A673 (cell line): ENCODE measurements around the gene EPHA10. TPM values are rescaled to one million over a fixed set of nuclear protein-coding genes. Genes with fewer than 3 reads are reported as not detected.

ENCODE experiments used
- BruUV-seq: library from RNA; stranded (reverse); fragments of 400-500 nt; replicated peaks from 2 replicates; lab custom pipeline; 2021; lab: Mats Ljungman, UMichigan
- CTCF ChIA-PET: fragments of 300-600 bp; sonication (Branson Sonifier 250); formaldehyde crosslinking; loops from one replicate; lab custom pipeline; 2022; ENCODE audit warnings: antibody characterized with exemption; lab: Charles Lee
- POLR2A ChIA-PET: fragments of 300-600 bp; sonication (Branson Sonifier 250); formaldehyde crosslinking; loops from one replicate; lab custom pipeline; 2022; ENCODE audit warnings: antibody characterized with exemption; ENCODE audit not compliant: low non-redundant PET; lab: Charles Lee
- DNase-seq: peaks from one replicate; pipeline ENCODE4 v3.0.0-alpha.2; 2015; ENCODE audit warnings: low spot score
- H3K27ac ChIP-seq: fragments of 200-600 bp; sonication (generic); 2 replicates; pipeline ENCODE4 v1.5.1; 2016; ENCODE audit warnings: mixed run types, low read depth, mild to moderate bottlenecking, mixed read lengths, antibody characterized with exemption, low read length; ENCODE audit not compliant: poor library complexity, severe bottlenecking
- H3K27me3 ChIP-seq: fragments of 200-600 bp; sonication (generic); replicated peaks from 2 replicates; pipeline ENCODE4 v1.6.1; 2017; ENCODE audit warnings: mixed run types, low read depth, mild to moderate bottlenecking, mixed read lengths, antibody characterized with exemption, low read length; ENCODE audit not compliant: insufficient read depth, poor library complexity
- H3K36me3 ChIP-seq: fragments of 200-600 bp; sonication (generic); 2 replicates; pipeline ENCODE4 v1.6.1; 2016; ENCODE audit warnings: mixed run types, mild to moderate bottlenecking, mixed read lengths, antibody characterized with exemption, low read length; ENCODE audit not compliant: insufficient read depth, poor library complexity, severe bottlenecking
- H3K4me1 ChIP-seq: fragments of 200-600 bp; sonication (generic); 2 replicates; pipeline ENCODE4 v1.6.1; 2017; ENCODE audit warnings: mixed run types, mild to moderate bottlenecking, mixed read lengths, antibody characterized with exemption, low read length; ENCODE audit not compliant: insufficient read depth, poor library complexity, severe bottlenecking
- H3K4me3 ChIP-seq: fragments of 200-600 bp; sonication (generic); 2 replicates; pipeline ENCODE4 v1.5.1; 2016; ENCODE audit warnings: low read depth, mixed run types, mild to moderate bottlenecking, mixed read lengths, low read length; ENCODE audit not compliant: poor library complexity, severe bottlenecking
- H3K9me3 ChIP-seq: fragments of 200-600 bp; sonication (generic); 2 replicates; pipeline ENCODE4 v1.6.1; 2016; ENCODE audit warnings: mixed run types, low read depth, mild to moderate bottlenecking, mixed read lengths, antibody characterized with exemption, low read length; ENCODE audit not compliant: poor library complexity, severe bottlenecking
- EZH2 ChIP-seq: fragments of 200-600 bp; sonication (generic); IDR thresholded peaks from 2 replicates; pipeline ENCODE4 v1.6.1; 2017; ENCODE audit warnings: borderline replicate concordance, low read depth, mild to moderate bottlenecking, mixed read lengths, antibody characterized with exemption, low read length; ENCODE audit not compliant: poor library complexity, severe bottlenecking
- intact Hi-C: fragments of 100-400 bp; cut with micrococcal nuclease; formaldehyde crosslinking; loops from one replicate; pipeline ENCODE4 v1.10.0; 2022; ENCODE audit not compliant: unreplicated experiment
- total RNA-seq: library from RNA; stranded (reverse); gene quantifications from 2 replicates; pipeline ENCODE4 v1.2.3, GENCODE V29; 2021
- TF ChIP-seq, protein P1 (sequence below): fragments of 300-800, 200-600 bp; sonication (generic); conservative IDR thresholded peaks from 2 replicates; pipeline ENCODE4 v1.5.1; 2017; ENCODE audit warnings: low read depth, mild to moderate bottlenecking, antibody characterized with exemption, low read length, moderate library complexity, mixed read lengths

Gene EPHA10
- total RNA-seq, 1 experiment from 2014 or later, result not detected

DNA sequence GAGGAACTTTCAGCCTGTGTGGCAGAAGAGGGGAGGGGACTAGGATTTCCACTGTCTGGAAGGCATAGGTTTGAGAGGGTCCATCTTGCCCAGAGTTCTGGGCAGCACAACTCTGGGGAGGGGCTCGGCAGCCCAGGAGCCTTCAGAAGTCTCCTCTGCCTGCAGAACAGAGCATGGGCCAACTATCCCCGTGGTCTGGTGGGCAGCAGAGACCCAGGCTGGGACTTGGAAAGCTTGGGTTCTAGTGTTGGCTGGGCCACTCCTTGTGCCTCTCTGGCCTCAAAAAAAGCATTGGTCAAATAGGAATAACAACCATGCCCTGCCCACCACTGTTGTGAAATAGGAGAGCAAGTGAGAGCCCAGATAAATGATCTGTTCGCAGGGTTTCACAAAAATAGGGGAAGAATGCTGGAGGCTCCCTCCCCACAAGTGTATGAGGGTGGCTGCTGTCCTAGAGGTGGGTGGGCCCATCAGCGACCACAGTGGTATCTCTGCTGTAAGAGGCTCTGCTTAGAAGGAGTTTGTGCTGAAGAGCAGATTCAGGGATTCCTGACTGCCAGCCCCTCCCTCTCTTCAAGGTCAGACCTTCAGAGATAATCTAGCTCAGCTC, 8.9 kb downstream of the EPHA10 start:
- no TSS peak for BruUV-seq
- POLR2A ChIA-PET, result no interaction called here
- Histone ChIP-seq H3K4me1 (no peaks in the 10 kb centered on the region), H3K27me3 (peaks cover 85% of the 10 kb centered on the region), H3K4me3 (no peak overlapping the region), H3K36me3 (no peaks in the 10 kb centered on the region), H3K27ac (no peak overlapping the region), H3K9me3 (no peaks in the 10 kb centered on the region)
- TF ChIP-seq, protein P1, sequence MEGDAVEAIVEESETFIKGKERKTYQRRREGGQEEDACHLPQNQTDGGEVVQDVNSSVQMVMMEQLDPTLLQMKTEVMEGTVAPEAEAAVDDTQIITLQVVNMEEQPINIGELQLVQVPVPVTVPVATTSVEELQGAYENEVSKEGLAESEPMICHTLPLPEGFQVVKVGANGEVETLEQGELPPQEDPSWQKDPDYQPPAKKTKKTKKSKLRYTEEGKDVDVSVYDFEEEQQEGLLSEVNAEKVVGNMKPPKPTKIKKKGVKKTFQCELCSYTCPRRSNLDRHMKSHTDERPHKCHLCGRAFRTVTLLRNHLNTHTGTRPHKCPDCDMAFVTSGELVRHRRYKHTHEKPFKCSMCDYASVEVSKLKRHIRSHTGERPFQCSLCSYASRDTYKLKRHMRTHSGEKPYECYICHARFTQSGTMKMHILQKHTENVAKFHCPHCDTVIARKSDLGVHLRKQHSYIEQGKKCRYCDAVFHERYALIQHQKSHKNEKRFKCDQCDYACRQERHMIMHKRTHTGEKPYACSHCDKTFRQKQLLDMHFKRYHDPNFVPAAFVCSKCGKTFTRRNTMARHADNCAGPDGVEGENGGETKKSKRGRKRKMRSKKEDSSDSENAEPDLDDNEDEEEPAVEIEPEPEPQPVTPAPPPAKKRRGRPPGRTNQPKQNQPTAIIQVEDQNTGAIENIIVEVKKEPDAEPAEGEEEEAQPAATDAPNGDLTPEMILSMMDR, result no peak
- no peak for DNase-seq
- intact Hi-C loops, result no loop called here
- CTCF ChIA-PET, result no interaction called here

DNA sequence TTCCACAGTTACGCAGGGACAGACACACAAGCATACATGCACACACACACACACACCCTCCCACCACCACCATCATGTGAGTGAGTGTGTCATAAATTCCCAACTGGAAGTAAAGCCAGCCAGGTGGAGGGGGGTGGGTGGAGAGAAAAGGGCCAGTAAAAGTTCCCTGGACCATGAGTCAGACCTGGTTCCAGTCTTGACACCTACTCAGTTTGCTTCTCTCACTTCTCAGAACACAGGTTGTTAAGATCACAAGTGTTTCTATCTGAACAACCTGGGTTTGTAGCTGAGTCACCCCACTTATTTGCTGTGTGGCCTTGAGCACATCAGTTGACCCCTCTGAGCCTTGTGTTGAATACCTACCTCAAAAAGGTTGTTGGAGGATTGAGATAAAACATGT, 9.6 kb downstream of the EPHA10 start:
- H3K9me3 ChIP-seq, result no peaks in the 10 kb centered on the region
- peaks cover 88% of the 10 kb centered on the region for H3K27me3 ChIP-seq
- intact Hi-C loops, result no loop called here
- no peak overlapping the region for H3K27ac ChIP-seq
- ChIA-PET POLR2A (no interaction called here), CTCF (no interaction called here)
- TF ChIP-seq, protein P1, result no peak
- TF ChIP-seq EZH2, result no peak
- no peaks in the 10 kb centered on the region for H3K4me1 ChIP-seq
- DNase-seq, result no peak
- H3K4me3 ChIP-seq, result no peak overlapping the region
- no TSS peak for BruUV-seq
- H3K36me3 ChIP-seq, result no peaks in the 10 kb centered on the region

DNA sequence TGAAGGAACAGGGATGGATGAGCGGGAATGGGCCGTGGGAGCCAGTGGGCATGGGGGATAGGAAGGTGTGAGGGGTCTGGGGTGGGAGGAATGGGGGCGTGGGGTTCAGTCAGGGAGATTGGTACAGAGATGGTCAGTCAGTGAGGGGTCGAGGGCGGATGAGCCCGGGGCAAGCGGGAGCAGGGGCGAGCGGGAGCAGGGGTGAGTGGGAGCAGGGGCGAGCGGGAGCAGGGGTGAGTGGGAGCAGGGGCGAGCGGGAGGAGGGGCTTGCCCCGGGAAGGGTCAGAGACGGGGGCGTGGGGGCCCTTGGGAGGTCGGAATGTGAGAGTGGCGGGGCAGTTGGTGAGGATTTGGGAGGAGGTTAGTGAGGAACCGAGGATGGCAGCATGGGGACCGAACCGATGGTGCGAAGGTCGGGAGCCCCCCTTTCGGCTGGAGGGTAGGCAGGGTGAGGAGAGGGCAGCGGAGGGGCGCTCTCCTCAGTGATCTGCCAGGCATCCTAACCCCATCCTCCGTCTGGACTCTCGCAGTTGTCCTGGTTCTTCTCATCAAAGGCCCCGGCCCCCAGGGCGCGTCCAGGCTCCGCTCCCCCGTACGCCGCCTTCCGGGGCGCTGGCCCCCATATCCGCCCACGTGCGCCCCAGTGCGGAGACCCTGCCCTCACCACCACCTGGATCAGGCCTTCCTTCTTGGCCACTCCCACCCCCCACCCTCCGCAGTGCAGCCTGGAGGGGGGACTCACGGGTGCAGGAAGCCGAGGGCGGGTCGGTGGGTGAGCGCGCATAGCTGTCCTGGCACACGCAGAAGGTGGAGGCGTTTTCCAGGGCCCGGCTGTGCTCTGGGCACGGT, 11.2 kb downstream of the EPHA10 start:
- ChIA-PET CTCF (no interaction called here), POLR2A (no interaction called here)
- peaks cover 84% of the 10 kb centered on the region for H3K27me3 ChIP-seq
- intact Hi-C loops, result no loop called here
- no peaks in the 10 kb centered on the region for H3K9me3 ChIP-seq
- no peaks in the 10 kb centered on the region for H3K36me3 ChIP-seq
- H3K27ac ChIP-seq, result no peak overlapping the region
- TF ChIP-seq EZH2, result peak; percentile 7
- TF ChIP-seq, protein P1, result no peak
- BruUV-seq, result no TSS peak
- H3K4me1 ChIP-seq, result no peaks in the 10 kb centered on the region
- H3K4me3 ChIP-seq, result no peak overlapping the region
- no peak for DNase-seq
